22Rv1 (cell line): ENCODE results near the gene TMEM35B.
"Not testable (repeated sequence)": the region's sequence is repeated elsewhere in the genome, so short reads cannot be mapped to it uniquely, and the experiment has no call there.

ENCODE experiments used
- H3K27ac ChIP-seq: fragments of 450-650 bp; 2 replicates; pipeline ENCODE4 v1.5.1; 2017
- CTCF ChIP-seq: fragments of 450-650 bp; IDR thresholded peaks from 2 replicates; pipeline ENCODE4 v1.5.1; 2017; ENCODE audit warnings: mild to moderate bottlenecking
- ZFX ChIP-seq: fragments of 450-650 bp; IDR thresholded peaks from 2 replicates; pipeline ENCODE4 v1.6.1; 2017; ENCODE audit warnings: antibody characterized with exemption, borderline replicate concordance

Gene TMEM35B

DNA sequence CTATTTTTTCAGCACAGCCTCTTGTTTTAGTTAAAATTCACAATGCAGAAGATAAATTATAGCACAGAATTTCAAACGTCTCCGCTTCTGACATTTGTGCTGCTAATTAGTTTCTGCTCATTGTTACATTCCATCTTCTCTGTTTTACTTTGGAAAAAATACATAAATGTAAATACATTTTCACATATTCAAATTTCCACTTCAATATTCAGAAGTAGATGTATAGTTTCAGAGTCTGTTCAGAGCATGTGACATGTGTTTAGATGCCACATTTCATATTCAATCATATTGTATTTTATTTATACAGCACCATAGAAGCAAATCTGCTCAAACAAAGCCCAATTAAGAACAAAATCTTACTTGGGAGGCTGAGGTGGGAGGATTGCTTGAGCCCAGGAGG is 19.6 kb downstream of the TMEM35B start:
- no peak overlapping the region for H3K27ac ChIP-seq
- TF ChIP-seq ZFX, result no peak
- TF ChIP-seq CTCF, result no peak

GRCh38 chr1:34950428-34950827 is 34.7 kb downstream of the TMEM35B start:
- TF ChIP-seq ZFX, result no peak
- TF ChIP-seq CTCF, result no peak
- H3K27ac ChIP-seq, result no peak overlapping the region

DNA sequence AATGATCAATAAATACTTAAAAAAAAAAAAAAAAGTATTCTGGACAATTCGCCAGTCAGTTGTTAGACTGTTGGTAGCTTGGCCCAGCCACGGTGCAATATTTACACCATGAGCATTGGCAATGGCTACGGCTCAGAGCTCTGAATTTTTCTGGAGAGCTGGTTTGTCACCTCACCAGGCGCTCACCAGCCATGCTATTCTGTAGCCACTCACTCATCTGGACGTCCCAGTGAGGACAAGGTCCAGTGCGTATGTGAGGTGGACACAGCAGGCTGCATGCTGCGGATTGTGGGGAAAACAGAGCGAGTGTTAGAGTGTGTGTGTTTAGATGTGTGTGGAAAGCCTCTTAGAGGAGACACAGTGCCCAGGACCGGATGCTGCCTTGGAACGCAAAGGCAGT is 36.4 kb downstream of the TMEM35B start:
- H3K27ac ChIP-seq, result not testable (repeated sequence)

- H3K27ac ChIP-seq, result not testable (repeated sequence)
These were observed 37.4 kb downstream of the TMEM35B start for GRCh38 chr1:34947641-34948314.

- no peak overlapping the region for H3K27ac ChIP-seq
- TF ChIP-seq CTCF (no peak), ZFX (no peak)
These were observed 38.9 kb downstream of the TMEM35B start for GRCh38 chr1:34946211-34946610.

DNA sequence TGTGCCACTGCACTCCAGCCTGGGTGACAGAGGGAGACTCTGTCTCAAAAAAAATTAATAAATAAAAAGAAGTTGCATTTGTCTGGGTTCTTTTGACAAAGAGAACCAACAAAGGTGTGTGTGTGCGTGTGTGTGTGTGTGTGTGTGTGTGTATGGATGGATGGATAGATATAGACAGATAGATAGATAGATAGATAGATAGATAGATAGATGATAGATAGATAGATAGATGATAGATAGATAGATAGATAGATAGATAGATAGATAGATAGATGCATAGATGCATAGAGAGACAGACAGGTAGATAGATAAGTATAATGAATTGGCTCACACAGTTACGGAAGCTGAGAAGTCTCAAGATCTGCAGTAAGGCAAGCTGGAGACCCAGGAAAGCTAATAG is 43.3 kb downstream of the TMEM35B start:
- not testable (repeated sequence) for H3K27ac ChIP-seq
